GM19463 (cell line): ENCODE data around the gene KRTAP1-4.
"Not testable (repeated sequence)": the region's sequence is repeated elsewhere in the genome, so short reads cannot be mapped to it uniquely, and the experiment has no call there.

Experiments used
- ATAC-seq: cut with Tn5 transposase; IDR thresholded peaks from one replicate; pipeline ENCODE4 v1.9.1; 2021; ENCODE audit warnings: mild to moderate bottlenecking, moderate library complexity; ENCODE audit not compliant: unreplicated experiment

Gene KRTAP1-4

GRCh38 chr17:41029633-41030245 lies at the start of gene KRTAP1-4:
TSS of gene KRTAP1-4 (minus strand) at chr17:41030195. CDS start at chr17:41030078, 117 bp downstream.
- ATAC-seq: no peak

- ATAC-seq: no peak
These were observed 46.8 kb upstream of the KRTAP1-4 start for GRCh38 chr17:41076788-41077187.

GRCh38 chr17:41073676-41074075 lies 43.7 kb upstream of the KRTAP1-4 start:
- no peak for ATAC-seq

GRCh38 chr17:41071606-41072360 lies 41.8 kb upstream of the KRTAP1-4 start:
- ATAC-seq: no peak

GRCh38 chr17:41069031-41069430 lies 39.0 kb upstream of the KRTAP1-4 start:
- no peak for ATAC-seq

GRCh38 chr17:41067281-41067680 lies 37.3 kb upstream of the KRTAP1-4 start:
- no peak for ATAC-seq

- no peak for ATAC-seq
These were observed 36.0 kb upstream of the KRTAP1-4 start, which contains the start of gene KRTAP2-4 for GRCh38 chr17:41065829-41066624. TSS of gene KRTAP2-4 (minus strand) at chr17:41065879. CDS start at chr17:41065845, 34 bp downstream.

GRCh38 chr17:41065016-41065689 lies 35.2 kb upstream of the KRTAP1-4 start:
- ATAC-seq: not testable (repeated sequence)

- ATAC-seq: no peak
These were observed 34.3 kb upstream of the KRTAP1-4 start for GRCh38 chr17:41064301-41064700.

- ATAC-seq: no peak
These were observed 33.5 kb upstream of the KRTAP1-4 start for GRCh38 chr17:41063449-41063848.

- no peak for ATAC-seq
These were observed 32.0 kb upstream of the KRTAP1-4 start for GRCh38 chr17:41061964-41062363.

- no peak for ATAC-seq
These were observed 30.1 kb upstream of the KRTAP1-4 start, which contains the start of gene KRTAP2-3 for GRCh38 chr17:41060052-41060604. TSS of gene KRTAP2-3 (minus strand) at chr17:41060114. CDS start at chr17:41060050, 64 bp downstream.

- ATAC-seq: not testable (repeated sequence)
These were observed 29.5 kb upstream of the KRTAP1-4 start for GRCh38 chr17:41059276-41060051.

GRCh38 chr17:41058741-41059140 lies 28.7 kb upstream of the KRTAP1-4 start:
- no peak for ATAC-seq

GRCh38 chr17:41057547-41057946 lies 27.6 kb upstream of the KRTAP1-4 start:
- ATAC-seq: no peak

GRCh38 chr17:41055130-41055529 lies 25.1 kb upstream of the KRTAP1-4 start, which contains the start of gene KRTAP2-2:
TSS of gene KRTAP2-2 (minus strand) at chr17:41055230. CDS start at chr17:41055211, 19 bp downstream.
- not testable (repeated sequence) for ATAC-seq

GRCh38 chr17:41054556-41054955 lies 24.6 kb upstream of the KRTAP1-4 start:
- ATAC-seq: not testable (repeated sequence)

GRCh38 chr17:41054025-41054424 lies 24.0 kb upstream of the KRTAP1-4 start:
- no peak for ATAC-seq

- no peak for ATAC-seq
These were observed 22.6 kb upstream of the KRTAP1-4 start for GRCh38 chr17:41052566-41052965.

GRCh38 chr17:41049110-41049509 lies 19.1 kb upstream of the KRTAP1-4 start:
- no peak for ATAC-seq
